ENCODE measurements around the gene SLC39A1. TPM values are rescaled to one million over a fixed set of nuclear protein-coding genes. Genes with fewer than 3 reads are reported as not detected.

The SLC39A1 gene
- total and polyA plus RNA-seq, 2 donors (not counting 3 experiments of a cell fraction or from before 2014, with no cell fraction given) = 75.8 to 98.0 TPM

DNA sequence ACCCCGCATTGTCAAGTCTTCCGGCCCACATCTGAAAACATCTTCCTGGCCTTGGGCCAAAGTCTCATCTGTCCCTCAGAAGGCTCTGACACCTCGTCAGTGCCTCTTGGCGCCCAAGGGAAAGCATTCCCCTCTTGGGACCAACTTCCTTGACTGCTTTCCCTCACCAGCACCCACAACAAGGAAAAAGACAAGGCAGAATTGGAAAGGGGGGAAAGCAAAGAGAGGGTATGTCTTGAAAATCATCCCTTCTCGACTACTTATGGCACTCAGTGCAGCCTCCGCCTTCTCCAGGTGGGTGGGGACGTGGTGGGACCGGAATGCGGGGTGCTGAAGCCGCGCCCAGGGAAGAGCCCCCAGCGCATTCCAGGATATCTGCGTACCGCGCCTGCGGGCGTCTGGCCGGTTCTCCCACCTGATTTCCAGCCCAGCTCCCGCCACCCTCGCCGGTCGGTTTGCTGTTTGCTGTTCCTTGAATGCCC, 554 bp upstream of the SLC39A1 start:
- Histone ChIP-seq H3K27me3 (ENCODE audit: control insufficient read depth in 2 of 2, insufficient read depth in 2 of 2, low read length in 2 of 2) (no peaks in the 10 kb centered on the region), H3K79me2 (ENCODE audit: control insufficient read depth, insufficient read depth, low read length) (peaks cover 10% of the 10 kb centered on the region), H3K9me1 (replicated peaks; ENCODE audit: control insufficient read depth, extremely low read depth, insufficient read depth, low read length) (no peaks in the 10 kb centered on the region), H3K36me3 (ENCODE audit: control insufficient read depth in 2 of 2, extremely low read depth in 1 of 2, insufficient read depth in 2 of 2, low read length in 2 of 2) (peaks cover 0 to 8% of the 10 kb centered on the region in 2 experiments), H3K27ac (ENCODE audit: insufficient read depth, low read depth, low read length) (peak overlapping the region; percentile 64), H3K4me2 (ENCODE audit: insufficient read depth, low read length) (peak overlapping the region; percentile 87), H3K9me3 (replicated peaks; ENCODE audit: control insufficient read depth, insufficient read depth, low read length) (no peaks in the 10 kb centered on the region), H2AFZ (ENCODE audit: low read depth, low read length) (peak overlapping the region; percentile 58), H3K4me3 (replicated peaks in 1 of 3; ENCODE audit: insufficient read depth in 1 of 3, low read depth in 1 of 3, low read length in 3 of 3) (peak overlapping the region; percentile 27 to 73 (median 73)), H3K9ac (replicated peaks; ENCODE audit: extremely low read depth, insufficient read depth, low read length) (peak overlapping the region; percentile 80), H3K4me1 (ENCODE audit: control insufficient read depth, extremely low read depth, insufficient read depth, low read length) (peaks cover 46% of the 10 kb centered on the region), H4K20me1 (replicated peaks; ENCODE audit: control insufficient read depth, extremely low read depth, insufficient read depth, low read length) (no peaks in the 10 kb centered on the region)
- FAIRE-seq (no peak), DNase-seq (ENCODE audit: low read depth, low spot score) (no peak)
- CTCF ChIA-PET = interaction anchor here (1.1 to 3.0 kb wide), 6 partner anchors 10 to 184 kb away, joined by 3 to 21 read pairs (median 12); partner anchors contain the start of genes DENND4B, GATAD2B, JTB and RAB13
- TF ChIP-seq POLR2AphosphoS5 (IDR thresholded peaks at IDR 0.05; ENCODE audit: insufficient read depth, low read depth, low read length) (peak; percentile 43), POLR2A (IDR thresholded peaks at IDR 0.05; ENCODE audit: low read depth, low read length) (peak; percentile 30), EZH2 (IDR thresholded peaks at IDR 0.05; ENCODE audit: borderline replicate concordance, low read depth, low read length, severe bottlenecking) (no peak), FOS (IDR thresholded peaks at IDR 0.05; ENCODE audit: borderline replicate concordance, insufficient read depth, low read length) (no peak), JUN (IDR thresholded peaks at IDR 0.05; ENCODE audit: borderline replicate concordance, insufficient read depth, insufficient read length, low read depth) (no peak)
- TF ChIP-seq, protein P1, sequence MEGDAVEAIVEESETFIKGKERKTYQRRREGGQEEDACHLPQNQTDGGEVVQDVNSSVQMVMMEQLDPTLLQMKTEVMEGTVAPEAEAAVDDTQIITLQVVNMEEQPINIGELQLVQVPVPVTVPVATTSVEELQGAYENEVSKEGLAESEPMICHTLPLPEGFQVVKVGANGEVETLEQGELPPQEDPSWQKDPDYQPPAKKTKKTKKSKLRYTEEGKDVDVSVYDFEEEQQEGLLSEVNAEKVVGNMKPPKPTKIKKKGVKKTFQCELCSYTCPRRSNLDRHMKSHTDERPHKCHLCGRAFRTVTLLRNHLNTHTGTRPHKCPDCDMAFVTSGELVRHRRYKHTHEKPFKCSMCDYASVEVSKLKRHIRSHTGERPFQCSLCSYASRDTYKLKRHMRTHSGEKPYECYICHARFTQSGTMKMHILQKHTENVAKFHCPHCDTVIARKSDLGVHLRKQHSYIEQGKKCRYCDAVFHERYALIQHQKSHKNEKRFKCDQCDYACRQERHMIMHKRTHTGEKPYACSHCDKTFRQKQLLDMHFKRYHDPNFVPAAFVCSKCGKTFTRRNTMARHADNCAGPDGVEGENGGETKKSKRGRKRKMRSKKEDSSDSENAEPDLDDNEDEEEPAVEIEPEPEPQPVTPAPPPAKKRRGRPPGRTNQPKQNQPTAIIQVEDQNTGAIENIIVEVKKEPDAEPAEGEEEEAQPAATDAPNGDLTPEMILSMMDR (IDR thresholded peaks at IDR 0.05; ENCODE audit: extremely low read depth in 1 of 2, insufficient read depth in 1 of 2, low read depth in 1 of 2, low read length in 2 of 2) = no peak
- dilution Hi-C loops (cut with MboI; ENCODE audit: extremely low pct_ligation_motif_present, low sequenced_read_pairs) = no loop called here
- POLR2A ChIA-PET = interaction anchor here (0.6 to 1.0 kb wide), 3 partner anchors 18 to 356 kb away, joined by 3 to 4 read pairs (median 4); partner anchors contain the start of gene DENND4B
- TSS peak; percentile 68 for BruUV-seq (replicated peaks)
- intact Hi-C loops (cut with micrococcal nuclease) = loop anchor here (1.0 to 5.0 kb wide), 6 partner anchors 13 to 82 kb away; partner anchors contain the start of genes DENND4B, JTB, RAB13 and RPS27
